ENCODE results near the gene GUCD1.
A peak's percentile ranks its signal among the peaks of the same experiment; 100 is the strongest.
"Not testable (repeated sequence)": the region's sequence is repeated elsewhere in the genome, so short reads cannot be mapped to it uniquely, and the experiment has no call there.

GUCD1 gene

GRCh38 chr22:24554313-24555164 lies at the start of gene GUCD1:
Gene GUCD1, minus strand, starts transcription at chr22:24555138. Its CDS starts 147 bp downstream, at chr22:24554991.
- DNase-seq: peak; percentile 73

- DNase-seq: not testable (repeated sequence)
These were observed 49.1 kb upstream of the GUCD1 start for GRCh38 chr22:24603770-24604629.

- DNase-seq: not testable (repeated sequence)
These were observed 48.2 kb upstream of the GUCD1 start, which contains the start of gene GGT1 for GRCh38 chr22:24602847-24603769. Gene GGT1, plus strand, starts transcription at chr22:24603193. Its CDS starts 7,889 bp downstream, at chr22:24611082.

GRCh38 chr22:24602105-24602749 lies 47.3 kb upstream of the GUCD1 start:
- not testable (repeated sequence) for DNase-seq

- no peak for DNase-seq
These were observed 46.5 kb upstream of the GUCD1 start for GRCh38 chr22:24601217-24602104.

GRCh38 chr22:24599958-24600715 lies 45.2 kb upstream of the GUCD1 start:
- DNase-seq: not testable (repeated sequence)

- no peak for DNase-seq
These were observed 44.6 kb upstream of the GUCD1 start for GRCh38 chr22:24599514-24599913.

GRCh38 chr22:24597076-24597475 lies 42.1 kb upstream of the GUCD1 start:
- not testable (repeated sequence) for DNase-seq

GRCh38 chr22:24595863-24596262 lies 40.9 kb upstream of the GUCD1 start:
- DNase-seq: no peak

GRCh38 chr22:24595228-24595627 lies 40.3 kb upstream of the GUCD1 start:
- no peak for DNase-seq

GRCh38 chr22:24594569-24595120 lies 39.7 kb upstream of the GUCD1 start:
- DNase-seq: no peak

- DNase-seq: no peak
These were observed 39.1 kb upstream of the GUCD1 start for GRCh38 chr22:24593836-24594568.

GRCh38 chr22:24593559-24593835 lies 38.6 kb upstream of the GUCD1 start:
- not testable (repeated sequence) for DNase-seq

GRCh38 chr22:24592851-24593558 lies 38.1 kb upstream of the GUCD1 start, which contains the start of gene LRRC75B:
Gene LRRC75B, minus strand, starts transcription at chr22:24593073. Its CDS starts 34 bp downstream, at chr22:24593039.
- peak; percentile 70 for DNase-seq

GRCh38 chr22:24592058-24592850 lies 37.3 kb upstream of the GUCD1 start:
- no peak for DNase-seq

- no peak for DNase-seq
These were observed 36.4 kb upstream of the GUCD1 start for GRCh38 chr22:24591286-24591830.

GRCh38 chr22:24590596-24591173 lies 35.7 kb upstream of the GUCD1 start:
- DNase-seq: no peak

All from activated effector memory CD4-positive, alpha-beta T cell treated with anti-CD3 and anti-CD28 coated beads, Interleukin-2, amount 50 U/mL, for 16 hours (primary cell).